ENCODE measurements around the gene ABCB9. TPM values are rescaled to one million over a fixed set of nuclear protein-coding genes. Genes with fewer than 3 reads are reported as not detected.

Gene ABCB9
- total RNA-seq, 4 donors from 2014 or later, result 0.40 to 15.3 (median 9.2) TPM

DNA sequence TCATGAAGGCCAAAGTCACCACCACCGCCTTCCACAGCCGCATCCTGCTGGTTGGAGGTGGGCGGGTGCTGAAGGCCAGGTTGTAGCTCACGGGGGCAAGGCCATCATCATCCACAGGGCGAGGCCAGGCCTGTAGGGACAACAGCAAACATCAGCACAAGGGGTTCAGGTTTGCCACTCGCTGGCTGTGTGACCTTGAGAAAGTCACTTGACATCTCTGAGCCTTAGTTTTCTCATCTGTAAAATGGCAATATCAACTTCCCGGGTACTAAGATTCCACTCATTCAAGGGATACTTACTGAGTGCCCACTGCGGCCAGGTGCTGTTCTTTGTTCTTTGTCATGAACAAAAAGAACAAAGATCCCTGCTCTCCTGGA lies 6.1 kb downstream of the ABCB9 start:
- Histone ChIP-seq H3K4me3 (no peak overlapping the region), H3K36me3 (no peaks in the 10 kb centered on the region), H3K4me1 (peaks cover 1 to 38% (median 21%) of the 10 kb centered on the region in 4 donors), H3K27me3 (no peaks in the 10 kb centered on the region), H3K9me3 (no peaks in the 10 kb centered on the region), H3K27ac (no peak overlapping the region)
- DNase-seq, result no peak
- in situ Hi-C loops (cut with MboI; ENCODE audit: low pct_ligation_motif_present in 1 of 4, low pct_unique_long_range_greater_than_20kb in 1 of 4, low sequenced_read_pairs in 3 of 4) (loop anchor here in 1 of 4 donors (25.0 kb wide), 1 partner anchor 323 kb away; no protein-coding TSS in a partner anchor), intact Hi-C loops (cut with DNase I; ENCODE audit: low total_unique reads) (no loop called here)
- WGBS, 2 donors (ENCODE audit: low coverage in 1 of 2), result 94% methylated on average over 8 of the region's 8 CpGs; no CpG with 5 or more reads in 1 of the 2 donors
- TF ChIP-seq EP300 (IDR thresholded peaks at IDR 0.05; ENCODE audit: low read depth), result no peak
- no peak for TF ChIP-seq POLR2A (IDR thresholded peaks at IDR 0.05)
- TF ChIP-seq POLR2AphosphoS5 (IDR thresholded peaks at IDR 0.05), result no peak
- TF ChIP-seq, protein P1, sequence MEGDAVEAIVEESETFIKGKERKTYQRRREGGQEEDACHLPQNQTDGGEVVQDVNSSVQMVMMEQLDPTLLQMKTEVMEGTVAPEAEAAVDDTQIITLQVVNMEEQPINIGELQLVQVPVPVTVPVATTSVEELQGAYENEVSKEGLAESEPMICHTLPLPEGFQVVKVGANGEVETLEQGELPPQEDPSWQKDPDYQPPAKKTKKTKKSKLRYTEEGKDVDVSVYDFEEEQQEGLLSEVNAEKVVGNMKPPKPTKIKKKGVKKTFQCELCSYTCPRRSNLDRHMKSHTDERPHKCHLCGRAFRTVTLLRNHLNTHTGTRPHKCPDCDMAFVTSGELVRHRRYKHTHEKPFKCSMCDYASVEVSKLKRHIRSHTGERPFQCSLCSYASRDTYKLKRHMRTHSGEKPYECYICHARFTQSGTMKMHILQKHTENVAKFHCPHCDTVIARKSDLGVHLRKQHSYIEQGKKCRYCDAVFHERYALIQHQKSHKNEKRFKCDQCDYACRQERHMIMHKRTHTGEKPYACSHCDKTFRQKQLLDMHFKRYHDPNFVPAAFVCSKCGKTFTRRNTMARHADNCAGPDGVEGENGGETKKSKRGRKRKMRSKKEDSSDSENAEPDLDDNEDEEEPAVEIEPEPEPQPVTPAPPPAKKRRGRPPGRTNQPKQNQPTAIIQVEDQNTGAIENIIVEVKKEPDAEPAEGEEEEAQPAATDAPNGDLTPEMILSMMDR (IDR thresholded peaks at IDR 0.05), result no peak

DNA sequence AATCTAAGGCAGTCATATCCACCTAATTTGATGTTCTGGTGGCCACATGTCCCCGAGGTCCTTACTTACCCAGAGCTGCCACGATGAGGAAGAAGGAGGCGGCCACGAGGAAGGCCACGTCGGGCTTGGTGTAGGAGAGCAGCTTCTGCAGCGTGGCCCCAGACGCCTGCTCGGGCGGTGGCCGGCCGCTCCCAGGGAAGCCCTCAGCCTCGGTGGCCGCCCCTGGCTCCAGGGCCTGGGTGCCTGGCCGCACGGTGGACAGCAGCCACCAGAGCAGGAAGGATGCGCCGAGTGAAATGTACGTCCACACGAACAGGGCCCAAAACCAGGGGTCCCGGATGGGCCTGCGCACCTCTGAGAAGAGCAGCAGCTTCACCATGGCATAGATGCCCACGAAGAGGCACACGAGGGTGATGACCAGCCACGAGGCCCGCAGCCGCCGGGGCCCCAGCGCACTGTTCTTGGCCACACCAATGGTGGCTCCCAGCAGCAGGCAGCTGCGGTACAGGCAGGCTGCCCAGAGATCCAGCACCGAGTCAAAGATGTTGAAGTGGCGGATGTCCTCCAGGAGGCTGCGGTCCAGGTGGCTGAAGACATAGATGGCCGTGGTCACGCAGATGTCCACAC lies 6.6 kb downstream of the ABCB9 start:
- no peak overlapping the region for H3K4me3 ChIP-seq

DNA sequence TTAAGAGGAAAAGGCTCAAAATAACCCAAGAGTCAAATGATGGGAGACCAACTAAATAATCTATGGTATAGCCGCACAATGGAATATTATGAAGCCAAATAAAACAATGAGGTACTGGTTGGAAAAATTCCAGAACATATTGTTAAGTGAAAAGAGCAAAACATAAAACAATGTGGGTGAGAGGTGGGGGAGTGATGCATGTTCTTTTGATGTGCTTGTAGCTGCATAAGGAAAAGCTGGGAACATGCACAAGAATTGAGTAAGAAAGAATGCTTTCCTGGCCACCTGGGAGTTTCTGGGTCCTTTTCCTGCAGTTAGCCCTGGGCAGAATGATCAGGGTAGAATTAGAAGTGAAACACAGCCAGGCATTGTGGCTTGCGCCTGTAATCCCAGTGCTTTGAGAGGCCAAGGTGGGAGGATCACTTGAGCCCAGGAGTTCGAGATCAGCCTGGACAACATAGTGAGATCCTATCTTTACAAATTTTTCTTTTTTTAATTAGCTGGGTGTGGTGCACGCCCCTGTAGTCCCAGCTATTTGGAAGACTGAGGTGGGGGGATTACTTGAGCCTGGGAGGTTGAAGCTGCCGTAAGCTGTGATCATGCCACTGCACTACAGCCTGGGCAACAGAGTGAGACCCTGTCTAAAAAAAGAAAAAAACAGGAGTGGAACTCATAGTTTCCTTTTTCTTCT lies 7.9 kb downstream of the ABCB9 start:
- intact Hi-C loops (cut with DNase I; ENCODE audit: low total_unique reads) (loop anchor here (10.0 kb wide), 1 partner anchor 154 kb away; no protein-coding TSS in a partner anchor), in situ Hi-C loops (cut with MboI; ENCODE audit: low pct_ligation_motif_present in 1 of 4, low pct_unique_long_range_greater_than_20kb in 1 of 4, low sequenced_read_pairs in 3 of 4) (loop anchor here in 3 of 4 donors (10.0 to 25.0 kb wide), 3 partner anchors 84 to 321 kb away; no protein-coding TSS in a partner anchor)
- Histone ChIP-seq H3K27me3 (no peaks in the 10 kb centered on the region), H3K4me3 (no peak overlapping the region), H3K4me1 (peaks cover 0 to 23% (median 16%) of the 10 kb centered on the region in 4 donors), H3K36me3 (no peaks in the 10 kb centered on the region), H3K9me3 (no peaks in the 10 kb centered on the region), H3K27ac (no peak overlapping the region)
- 77 to 87% methylated on average over 5 of the region's 5 CpGs for WGBS, 2 donors (ENCODE audit: low coverage in 1 of 2)
- no peak for DNase-seq
- TF ChIP-seq POLR2A (IDR thresholded peaks at IDR 0.05) (no peak), POLR2AphosphoS5 (IDR thresholded peaks at IDR 0.05) (no peak), EP300 (IDR thresholded peaks at IDR 0.05; ENCODE audit: low read depth) (no peak)
- TF ChIP-seq, protein P1 (IDR thresholded peaks at IDR 0.05), result no peak

More for the DNA sequence above, 6.6 kb downstream of the ABCB9 start:
- H3K36me3 ChIP-seq, result no peaks in the 10 kb centered on the region
- H3K27ac ChIP-seq, result no peak overlapping the region
- intact Hi-C loops (cut with DNase I; ENCODE audit: low total_unique reads) (loop anchor here (10.0 kb wide), 1 partner anchor 155 kb away; no protein-coding TSS in a partner anchor), in situ Hi-C loops (cut with MboI; ENCODE audit: low pct_ligation_motif_present in 1 of 4, low pct_unique_long_range_greater_than_20kb in 1 of 4, low sequenced_read_pairs in 3 of 4) (loop anchor here in 3 of 4 donors (10.0 to 25.0 kb wide), 3 partner anchors 85 to 322 kb away; no protein-coding TSS in a partner anchor)
- TF ChIP-seq, protein P1 (IDR thresholded peaks at IDR 0.05), result no peak
- TF ChIP-seq POLR2A (IDR thresholded peaks at IDR 0.05), result no peak
- no peak for TF ChIP-seq EP300 (IDR thresholded peaks at IDR 0.05; ENCODE audit: low read depth)
- TF ChIP-seq POLR2AphosphoS5 (IDR thresholded peaks at IDR 0.05), result no peak
- no peak for DNase-seq
- H3K4me1 ChIP-seq, result peaks cover 0 to 33% (median 20%) of the 10 kb centered on the region in 4 donors
- H3K9me3 ChIP-seq, result no peaks in the 10 kb centered on the region
- no peaks in the 10 kb centered on the region for H3K27me3 ChIP-seq
- WGBS, 2 donors (ENCODE audit: low coverage in 1 of 2), result 93 to 100% methylated on average over 1 to 34 of the region's 35 CpGs

DNA sequence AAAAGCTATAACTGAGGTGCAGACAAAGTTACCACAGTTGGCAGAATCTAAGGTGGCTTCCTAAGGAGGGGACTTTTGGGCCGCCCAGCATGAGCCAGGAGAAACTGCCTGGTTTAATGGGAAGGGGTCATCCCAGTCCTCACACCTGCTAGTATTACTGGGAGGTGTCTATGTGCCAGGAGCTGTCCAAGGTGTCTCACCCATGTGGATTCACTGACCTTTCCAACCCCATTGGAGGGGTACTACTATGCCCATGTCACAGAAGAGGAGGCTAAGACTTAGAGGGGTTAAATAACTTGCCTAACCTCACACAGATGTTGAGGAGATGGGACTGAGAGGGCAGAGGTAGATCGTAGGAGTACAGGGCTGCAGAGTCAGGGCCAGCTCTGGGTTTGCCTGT lies 10.2 kb downstream of the ABCB9 start:
- H3K27ac ChIP-seq, result no peak overlapping the region
- peaks cover 8 to 20% (median 8%) of the 10 kb centered on the region in 4 donors for H3K4me1 ChIP-seq
- H3K36me3 ChIP-seq, result no peaks in the 10 kb centered on the region
- no peak for DNase-seq
- 74% methylated on average over 2 of the region's 2 CpGs; no CpG with 5 or more reads in 1 of the 2 donors for WGBS, 2 donors (ENCODE audit: low coverage in 1 of 2)
- H3K9me3 ChIP-seq, result no peaks in the 10 kb centered on the region
- no peak overlapping the region for H3K4me3 ChIP-seq
- in situ Hi-C loops (cut with MboI; ENCODE audit: low pct_ligation_motif_present in 1 of 4, low pct_unique_long_range_greater_than_20kb in 1 of 4, low sequenced_read_pairs in 3 of 4) (loop anchor here in 3 of 4 donors (10.0 to 25.0 kb wide), 3 partner anchors 81 to 319 kb away; no protein-coding TSS in a partner anchor), intact Hi-C loops (cut with DNase I; ENCODE audit: low total_unique reads) (loop anchor here (10.0 kb wide), 1 partner anchor 151 kb away; no protein-coding TSS in a partner anchor)
- H3K27me3 ChIP-seq, result no peaks in the 10 kb centered on the region
- TF ChIP-seq EP300 (IDR thresholded peaks at IDR 0.05; ENCODE audit: low read depth) (no peak), POLR2AphosphoS5 (IDR thresholded peaks at IDR 0.05) (no peak), POLR2A (IDR thresholded peaks at IDR 0.05) (no peak)
- TF ChIP-seq, protein P1 (IDR thresholded peaks at IDR 0.05), result no peak
